Endothelial cell of umbilical vein (primary cell): ENCODE results near the gene STMND1.

Experiments
- EZH2 ChIP-seq: IDR thresholded peaks from 2 replicates; pipeline ENCODE4 v1.6.1; 2012; ENCODE audit warnings: borderline replicate concordance, low read depth, mild to moderate bottlenecking, moderate library complexity, low read length, inconsistent platforms; ENCODE audit not compliant: severe bottlenecking
- FOS ChIP-seq: IDR thresholded peaks from 2 replicates; pipeline ENCODE4 v1.6.1; 2011; ENCODE audit warnings: mild to moderate bottlenecking, low read length, moderate library complexity, borderline replicate concordance; ENCODE audit not compliant: insufficient read depth
- MYC ChIP-seq: IDR thresholded peaks from one replicate; pipeline ENCODE4 v1.6.1; 2011; ENCODE audit warnings: mild to moderate bottlenecking, low read depth, low read length
- POLR2A ChIP-seq: IDR thresholded peaks from 2 replicates; pipeline ENCODE4 v1.6.1; 2012; ENCODE audit warnings: low read depth, mild to moderate bottlenecking, control low read depth, low read length
- POLR2AphosphoS5 ChIP-seq: IDR thresholded peaks from 2 replicates; pipeline ENCODE4 v1.6.1; 2012; ENCODE audit warnings: low read depth, mild to moderate bottlenecking, control low read depth, low read length, moderate library complexity; ENCODE audit not compliant: insufficient read depth
- TF ChIP-seq, protein P1 (sequence below), 2 donors: IDR thresholded peaks; 1 replicate in 1 of 2; 2 replicates in 1 of 2; pipeline ENCODE4 v1.5.1; 2011; ENCODE audit warnings: low read length in 2 of 2, mild to moderate bottlenecking in 2 of 2, moderate library complexity in 2 of 2, control low read depth in 1 of 2, inconsistent platforms in 1 of 2, low read depth in 1 of 2; ENCODE audit not compliant: insufficient read depth in 1 of 2; ENCODE audit errors: extremely low read depth in 1 of 2

GRCh38 chr6:17169291-17169690 lies 67.4 kb downstream of the STMND1 start:
- TF ChIP-seq, protein P1, sequence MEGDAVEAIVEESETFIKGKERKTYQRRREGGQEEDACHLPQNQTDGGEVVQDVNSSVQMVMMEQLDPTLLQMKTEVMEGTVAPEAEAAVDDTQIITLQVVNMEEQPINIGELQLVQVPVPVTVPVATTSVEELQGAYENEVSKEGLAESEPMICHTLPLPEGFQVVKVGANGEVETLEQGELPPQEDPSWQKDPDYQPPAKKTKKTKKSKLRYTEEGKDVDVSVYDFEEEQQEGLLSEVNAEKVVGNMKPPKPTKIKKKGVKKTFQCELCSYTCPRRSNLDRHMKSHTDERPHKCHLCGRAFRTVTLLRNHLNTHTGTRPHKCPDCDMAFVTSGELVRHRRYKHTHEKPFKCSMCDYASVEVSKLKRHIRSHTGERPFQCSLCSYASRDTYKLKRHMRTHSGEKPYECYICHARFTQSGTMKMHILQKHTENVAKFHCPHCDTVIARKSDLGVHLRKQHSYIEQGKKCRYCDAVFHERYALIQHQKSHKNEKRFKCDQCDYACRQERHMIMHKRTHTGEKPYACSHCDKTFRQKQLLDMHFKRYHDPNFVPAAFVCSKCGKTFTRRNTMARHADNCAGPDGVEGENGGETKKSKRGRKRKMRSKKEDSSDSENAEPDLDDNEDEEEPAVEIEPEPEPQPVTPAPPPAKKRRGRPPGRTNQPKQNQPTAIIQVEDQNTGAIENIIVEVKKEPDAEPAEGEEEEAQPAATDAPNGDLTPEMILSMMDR (IDR thresholded peaks at IDR 0.05; ENCODE audit: extremely low read depth in 1 of 2, insufficient read depth in 1 of 2, low read depth in 1 of 2, low read length in 2 of 2): no peak
- no peak for TF ChIP-seq POLR2A
- no peak for TF ChIP-seq EZH2
- TF ChIP-seq FOS: no peak
- TF ChIP-seq POLR2AphosphoS5: no peak
- no peak for TF ChIP-seq MYC
